GM12873 (cell line): ENCODE measurements around the gene LOXL1.

Source experiments
- TF ChIP-seq, protein P1 (sequence below): IDR thresholded peaks from 2 replicates; pipeline ENCODE4 v1.5.1; 2012; ENCODE audit warnings: low read depth, mild to moderate bottlenecking, moderate library complexity, low read length, control low read depth; ENCODE audit not compliant: insufficient read depth; ENCODE audit errors: missing control alignments

The LOXL1 gene

DNA sequence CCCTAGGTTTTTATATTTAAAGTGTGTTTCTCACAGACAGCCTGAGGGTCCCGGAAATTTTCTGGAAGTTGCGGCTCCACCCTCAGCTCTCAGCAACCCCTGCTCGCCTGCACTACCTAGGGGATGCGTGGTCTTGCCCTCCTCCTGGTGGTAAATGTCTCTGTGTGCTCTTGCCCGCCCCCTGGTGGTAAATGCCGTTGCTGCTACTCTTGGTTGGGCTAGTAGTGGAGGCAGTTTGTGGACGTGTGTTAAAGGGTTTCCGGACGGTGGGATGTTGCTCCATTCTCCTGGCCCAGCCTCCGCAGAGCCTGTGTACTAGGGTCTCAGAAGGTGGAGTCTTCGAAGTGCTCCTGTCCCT lies 38.5 kb downstream of the LOXL1 start:
- TF ChIP-seq, protein P1, sequence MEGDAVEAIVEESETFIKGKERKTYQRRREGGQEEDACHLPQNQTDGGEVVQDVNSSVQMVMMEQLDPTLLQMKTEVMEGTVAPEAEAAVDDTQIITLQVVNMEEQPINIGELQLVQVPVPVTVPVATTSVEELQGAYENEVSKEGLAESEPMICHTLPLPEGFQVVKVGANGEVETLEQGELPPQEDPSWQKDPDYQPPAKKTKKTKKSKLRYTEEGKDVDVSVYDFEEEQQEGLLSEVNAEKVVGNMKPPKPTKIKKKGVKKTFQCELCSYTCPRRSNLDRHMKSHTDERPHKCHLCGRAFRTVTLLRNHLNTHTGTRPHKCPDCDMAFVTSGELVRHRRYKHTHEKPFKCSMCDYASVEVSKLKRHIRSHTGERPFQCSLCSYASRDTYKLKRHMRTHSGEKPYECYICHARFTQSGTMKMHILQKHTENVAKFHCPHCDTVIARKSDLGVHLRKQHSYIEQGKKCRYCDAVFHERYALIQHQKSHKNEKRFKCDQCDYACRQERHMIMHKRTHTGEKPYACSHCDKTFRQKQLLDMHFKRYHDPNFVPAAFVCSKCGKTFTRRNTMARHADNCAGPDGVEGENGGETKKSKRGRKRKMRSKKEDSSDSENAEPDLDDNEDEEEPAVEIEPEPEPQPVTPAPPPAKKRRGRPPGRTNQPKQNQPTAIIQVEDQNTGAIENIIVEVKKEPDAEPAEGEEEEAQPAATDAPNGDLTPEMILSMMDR: peak; percentile 97

DNA sequence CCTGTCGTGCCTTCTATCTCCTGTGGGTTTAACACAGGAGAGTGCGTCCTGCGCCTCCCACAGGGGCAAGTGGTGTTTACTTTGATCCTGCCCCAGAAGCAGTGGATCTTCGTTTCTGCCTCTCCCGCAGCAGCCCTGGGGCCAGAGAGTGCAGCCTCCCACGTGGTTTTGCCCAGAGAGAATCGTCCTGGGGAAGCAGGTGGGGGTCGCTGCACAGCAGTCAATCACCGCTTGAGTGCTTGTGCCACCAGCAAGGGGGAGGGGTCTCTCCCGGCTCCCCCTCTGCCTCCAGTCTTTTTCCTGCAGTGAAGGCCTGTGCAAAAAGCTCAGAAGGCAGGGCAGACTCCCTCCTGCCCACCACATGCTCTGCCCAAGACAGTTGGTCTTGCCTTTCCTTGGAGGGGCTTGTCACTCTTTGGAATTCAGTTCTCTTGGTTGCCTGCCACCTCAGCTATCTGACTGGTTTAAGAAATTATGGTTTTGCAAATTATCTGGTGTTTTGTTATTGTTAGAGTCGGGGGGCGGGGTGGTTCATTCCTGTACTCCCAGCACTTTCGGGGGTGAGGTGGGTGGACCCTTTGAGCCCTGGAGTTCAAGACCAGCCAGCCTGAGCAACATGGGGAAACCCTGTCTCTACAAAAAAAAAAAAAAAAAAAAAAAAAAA lies 39.0 kb downstream of the LOXL1 start:
- TF ChIP-seq, protein P1: no peak

DNA sequence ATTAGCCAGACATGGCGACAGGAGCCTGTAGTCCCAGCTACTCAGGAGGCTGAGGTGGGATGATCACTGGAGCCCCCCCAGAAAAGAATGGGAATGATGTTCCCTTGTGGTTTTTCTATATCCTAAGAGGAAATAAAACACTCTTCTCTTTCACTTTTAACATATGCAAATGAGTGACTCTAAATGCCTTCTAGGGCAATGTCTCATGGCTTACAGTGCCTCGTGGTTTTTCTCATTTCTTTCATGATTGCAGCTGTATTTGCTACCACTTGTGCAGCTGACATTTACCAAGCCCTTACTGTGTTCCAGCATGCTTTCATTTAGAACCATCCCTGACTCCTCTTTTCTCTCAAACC lies 39.5 kb downstream of the LOXL1 start:
- TF ChIP-seq, protein P1: no peak

DNA sequence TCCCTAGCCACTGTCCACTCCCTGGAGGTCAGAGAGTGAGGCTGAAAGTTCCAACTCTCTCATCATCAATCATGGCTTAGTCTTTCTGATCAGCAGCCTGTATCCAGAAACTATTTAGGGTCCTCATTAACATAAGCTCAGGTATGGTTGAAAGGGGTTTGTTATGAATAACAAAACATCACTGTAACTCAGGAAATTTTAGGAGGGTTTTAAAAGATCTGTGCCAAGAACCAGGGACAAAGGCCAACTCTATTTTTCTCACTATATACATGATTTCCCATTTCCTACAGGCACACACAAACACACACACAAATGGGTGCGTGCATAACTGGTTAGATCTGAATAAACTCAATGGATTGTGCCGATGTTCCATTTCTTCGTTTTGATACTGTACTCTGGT lies 42.2 kb downstream of the LOXL1 start:
- TF ChIP-seq, protein P1: no peak

DNA sequence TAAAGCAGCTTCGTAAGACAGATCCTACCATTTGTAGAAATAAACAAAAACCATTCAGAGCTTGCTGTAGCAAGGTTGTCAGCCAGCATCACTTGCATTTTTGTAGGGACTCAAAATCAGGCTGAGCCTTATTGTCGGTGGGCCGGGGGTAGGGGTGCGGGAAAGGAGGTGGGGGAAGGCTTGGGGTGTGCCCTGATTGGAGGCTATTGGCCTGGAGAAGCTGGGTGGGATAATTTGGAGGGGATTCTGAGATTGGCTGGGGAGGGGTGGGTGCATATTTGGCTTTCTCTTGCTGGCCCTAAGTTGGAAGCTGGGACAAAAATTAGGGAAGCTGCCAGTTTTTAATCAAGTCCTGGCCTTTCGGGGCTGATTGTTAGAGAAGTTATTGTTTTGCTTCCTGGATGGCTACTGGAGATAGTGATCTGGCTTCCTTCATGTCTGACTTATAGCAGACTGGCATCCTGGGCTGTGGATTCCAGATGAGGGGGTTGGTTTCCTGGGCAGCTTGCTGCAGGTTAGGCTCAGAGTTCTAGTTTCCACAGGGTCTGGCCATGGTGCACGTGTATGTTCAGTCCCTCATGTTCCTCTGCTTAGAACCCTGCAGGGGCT lies 43.0 kb downstream of the LOXL1 start:
- TF ChIP-seq, protein P1: no peak

DNA sequence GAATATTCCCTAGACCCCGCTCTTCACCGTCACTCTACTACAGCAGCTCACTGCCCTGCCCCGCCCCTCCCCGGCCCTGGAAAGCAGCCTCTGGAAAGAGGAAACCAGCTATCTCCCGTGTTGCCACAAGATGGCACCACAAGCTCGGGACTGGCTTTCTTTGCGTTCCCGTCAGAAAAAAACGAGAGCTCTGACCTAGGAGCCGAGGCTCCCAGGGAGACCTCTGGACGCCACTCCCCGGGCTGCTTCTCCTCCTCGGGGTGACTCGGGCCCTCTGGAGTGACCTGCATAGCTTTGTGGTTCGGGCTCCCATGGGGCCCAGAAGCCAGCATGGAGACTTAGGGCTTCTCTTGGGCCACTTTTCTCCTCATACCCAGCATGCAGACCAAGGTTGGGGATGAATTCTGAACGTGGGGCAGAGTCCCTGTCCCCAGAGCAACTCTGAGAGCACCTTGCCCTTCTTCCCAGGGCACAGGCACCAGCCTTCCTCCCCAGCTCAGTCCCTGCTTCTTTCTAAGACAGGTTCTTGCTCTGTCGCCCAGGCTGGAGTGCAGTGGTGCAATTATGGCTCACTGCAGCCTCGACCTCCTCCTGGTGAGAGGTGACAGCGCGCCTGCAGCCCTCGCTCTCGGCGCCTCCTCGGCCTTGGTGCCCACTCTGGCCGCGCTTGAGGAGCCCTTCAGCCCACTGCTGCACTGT lies 46.9 kb downstream of the LOXL1 start:
- TF ChIP-seq, protein P1: peak; percentile 92

DNA sequence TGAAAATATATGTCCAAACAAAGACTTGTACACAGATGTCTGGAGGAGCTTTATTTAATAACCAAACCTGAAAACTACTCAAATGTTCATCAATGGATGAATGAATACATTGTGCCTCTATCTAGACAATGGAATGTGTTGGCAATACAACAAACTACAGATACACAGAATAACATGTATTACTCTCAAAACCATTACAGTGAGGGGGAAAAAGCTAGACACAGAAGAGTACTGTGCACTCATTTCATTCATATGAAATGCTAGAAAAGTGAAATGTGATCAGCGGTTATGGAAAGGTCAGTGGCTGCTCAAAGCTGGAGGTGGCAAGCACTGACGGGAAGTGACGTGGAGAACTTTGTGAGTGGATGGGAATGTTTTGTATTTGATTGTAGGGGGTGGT lies 52.6 kb downstream of the LOXL1 start:
- TF ChIP-seq, protein P1: no peak
